Measurements from ENCODE around the gene PSMB7.

PSMB7 gene

DNA sequence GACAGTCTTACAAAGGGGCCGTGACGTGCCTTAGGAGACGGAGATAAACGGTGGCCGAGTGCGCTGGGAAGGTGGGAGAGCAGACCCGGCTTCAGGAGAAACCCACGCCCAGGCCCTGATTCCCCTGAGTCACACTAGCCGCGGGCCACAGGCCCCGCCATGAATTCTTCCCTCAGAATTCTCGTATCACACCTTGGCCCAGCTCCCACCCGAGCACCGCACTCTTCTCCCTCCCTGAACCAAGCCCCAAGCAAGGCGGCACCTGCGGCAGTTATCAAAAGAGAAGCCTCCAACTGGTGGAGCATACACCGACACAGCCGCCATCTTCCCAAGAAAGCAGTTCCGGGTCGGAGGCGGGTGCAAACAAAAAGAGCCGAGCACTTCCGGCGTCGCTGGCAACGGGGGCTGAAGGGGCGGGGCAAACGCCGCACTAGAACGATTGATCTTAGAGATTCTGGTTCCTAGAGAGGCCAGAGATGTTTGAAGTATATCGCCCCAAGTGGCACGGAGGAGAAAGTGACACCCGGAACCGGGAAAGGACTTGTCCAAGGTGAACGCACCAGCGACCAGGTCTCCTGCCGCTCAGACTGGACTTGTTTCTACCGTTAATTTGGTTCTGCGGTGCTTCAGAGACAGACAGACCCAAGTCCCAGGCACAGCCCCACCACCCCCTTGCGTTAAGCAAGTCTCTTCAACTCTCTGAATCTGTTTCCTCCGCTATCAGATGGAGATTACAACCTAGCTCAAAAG is at the start of gene PSMB7:
Gene PSMB7 (minus strand): TSS at position 341 of the 750 bp plus-strand sequence. CDS start 17 bp downstream, at position 324.
- FAIRE-seq: peak; percentile 94

DNA sequence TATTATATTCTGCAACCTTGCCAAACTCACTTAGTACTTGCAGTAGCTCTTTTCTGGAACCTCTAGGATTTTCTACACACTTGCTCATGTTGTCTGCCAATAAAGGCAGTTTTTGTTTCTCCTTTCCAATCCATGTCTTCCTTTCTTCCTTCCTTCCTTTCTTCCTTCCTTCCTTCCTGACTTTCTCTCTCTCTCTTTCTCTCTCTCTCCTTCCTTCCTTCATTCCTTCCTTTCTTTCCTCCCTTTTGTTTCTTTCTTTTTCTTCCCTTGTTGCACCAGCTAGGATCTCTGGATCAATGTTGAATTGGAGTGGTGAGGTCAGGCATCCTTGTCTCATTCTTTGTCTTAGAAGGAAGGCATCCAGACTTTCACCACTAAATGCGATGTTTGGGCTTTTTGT is 47.5 kb upstream of the PSMB7 start:
- FAIRE-seq: no peak

DNA sequence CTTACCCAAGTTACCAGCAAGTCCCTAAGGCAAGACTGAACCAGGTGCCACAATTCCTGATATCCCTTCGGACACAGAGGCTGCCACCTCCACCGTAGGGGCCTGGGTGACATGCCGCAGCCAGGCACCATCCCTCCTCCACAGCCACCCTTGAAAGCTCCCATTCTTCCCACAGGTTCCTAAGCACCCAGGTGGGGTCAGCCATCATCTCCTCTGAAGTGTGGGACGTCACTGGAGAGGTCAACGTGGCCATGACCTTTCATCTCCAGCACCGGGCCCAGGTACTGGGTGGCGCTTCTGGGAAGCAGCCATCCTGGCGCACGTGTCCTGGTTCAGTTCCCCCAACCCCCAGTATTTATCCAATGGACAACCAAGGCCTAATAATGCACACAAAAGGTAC is 43.2 kb upstream of the PSMB7 start:
- FAIRE-seq: no peak

- no peak for FAIRE-seq
Observed at GRCh38 chr9:124457887-124458431, 42.7 kb upstream of the PSMB7 start.

- FAIRE-seq: no peak
Observed at GRCh38 chr9:124457079-124457886, 42.0 kb upstream of the PSMB7 start.

DNA sequence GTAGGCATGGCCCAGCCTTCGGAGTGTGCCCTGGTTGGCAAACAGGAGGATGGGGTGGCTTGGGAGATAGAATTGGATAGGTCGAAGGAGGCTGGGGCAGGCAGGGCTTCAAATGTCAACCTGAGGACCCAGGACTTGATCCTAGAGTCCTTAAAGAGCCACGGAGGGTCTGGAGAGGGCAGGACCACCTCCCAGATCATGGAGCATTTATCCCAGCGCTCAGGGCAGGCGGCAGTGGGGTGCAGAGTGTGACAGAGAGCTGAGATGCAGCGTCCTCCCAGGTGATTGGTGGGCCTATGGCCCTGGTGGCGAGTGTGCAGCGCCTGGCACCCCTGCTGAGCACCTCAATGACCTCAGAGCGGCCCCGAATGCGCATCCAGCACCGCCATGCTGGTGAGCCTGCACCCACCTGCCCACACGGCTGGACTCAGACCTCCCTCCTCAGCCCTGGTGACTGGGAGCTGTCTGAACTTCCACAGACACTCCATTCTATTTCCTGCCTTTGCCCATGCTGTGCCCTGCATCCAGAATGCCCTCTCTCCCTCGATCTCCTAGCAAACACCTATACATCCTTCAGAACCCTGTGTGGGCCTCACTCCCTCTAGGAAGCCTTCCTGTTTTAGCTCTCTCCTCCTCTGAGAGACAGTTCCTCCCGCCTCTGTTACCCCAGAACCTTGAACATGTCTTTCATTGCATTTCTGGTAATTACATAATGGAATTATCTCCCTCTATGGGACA is 41.3 kb upstream of the PSMB7 start:
- FAIRE-seq: no peak

GRCh38 chr9:124455820-124456219 is 40.6 kb upstream of the PSMB7 start:
- FAIRE-seq: no peak

DNA sequence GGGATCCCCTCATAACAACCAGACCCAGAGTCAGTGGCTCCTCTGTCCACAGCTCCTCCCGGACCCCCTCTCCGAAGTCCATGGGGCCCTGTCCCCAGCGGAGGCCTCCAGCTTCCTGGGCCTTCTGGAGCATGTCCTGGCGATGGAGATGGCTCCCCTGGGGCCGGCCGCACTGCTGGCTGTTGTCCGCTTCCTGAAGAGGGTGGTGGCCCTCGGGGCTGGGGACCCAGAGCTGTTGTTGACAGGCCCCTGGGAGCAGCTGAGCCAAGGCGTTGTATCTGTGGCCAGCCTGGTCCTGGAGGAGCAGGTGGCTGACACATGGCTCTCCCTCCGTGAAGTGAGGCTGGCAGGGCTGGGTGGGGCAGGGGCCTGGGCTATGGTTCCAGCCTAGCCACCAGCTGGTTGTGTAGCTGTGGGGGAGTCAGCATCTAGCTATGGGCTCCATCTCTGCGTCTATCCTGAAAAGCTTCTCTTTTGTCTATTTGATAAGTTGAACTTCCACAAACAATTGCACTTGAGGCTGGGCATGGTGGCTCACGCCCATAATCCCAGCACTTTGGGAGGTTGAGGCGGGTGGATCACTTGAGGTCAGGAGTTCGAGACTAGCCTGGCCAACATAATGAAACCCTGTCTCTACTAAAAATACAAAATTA is 39.7 kb upstream of the PSMB7 start:
- FAIRE-seq: no peak

DNA sequence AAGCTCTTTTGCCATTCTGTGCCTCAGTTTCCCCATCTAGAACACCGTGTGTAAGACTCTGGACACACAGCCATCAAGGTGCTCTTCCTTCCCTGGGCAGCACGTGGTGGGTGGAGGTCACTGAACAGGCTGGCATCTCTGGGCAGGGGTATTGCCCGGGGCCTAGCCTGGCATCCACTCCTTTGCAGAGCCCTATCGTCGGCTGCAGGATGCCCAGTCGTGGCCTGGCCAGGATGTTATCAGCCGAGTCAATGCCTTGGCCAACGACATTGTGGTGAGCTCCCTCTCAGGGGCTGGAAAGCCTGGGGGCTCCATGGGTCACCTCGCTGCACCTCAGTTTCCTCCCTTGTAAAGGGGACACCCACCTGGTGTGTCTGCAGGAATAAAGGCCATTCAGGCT is 39.1 kb upstream of the PSMB7 start:
- no peak for FAIRE-seq

- no peak for FAIRE-seq
Observed at GRCh38 chr9:124453586-124454191, 38.4 kb upstream of the PSMB7 start.

GRCh38 chr9:124452841-124453585 is 37.8 kb upstream of the PSMB7 start:
- FAIRE-seq: no peak

DNA sequence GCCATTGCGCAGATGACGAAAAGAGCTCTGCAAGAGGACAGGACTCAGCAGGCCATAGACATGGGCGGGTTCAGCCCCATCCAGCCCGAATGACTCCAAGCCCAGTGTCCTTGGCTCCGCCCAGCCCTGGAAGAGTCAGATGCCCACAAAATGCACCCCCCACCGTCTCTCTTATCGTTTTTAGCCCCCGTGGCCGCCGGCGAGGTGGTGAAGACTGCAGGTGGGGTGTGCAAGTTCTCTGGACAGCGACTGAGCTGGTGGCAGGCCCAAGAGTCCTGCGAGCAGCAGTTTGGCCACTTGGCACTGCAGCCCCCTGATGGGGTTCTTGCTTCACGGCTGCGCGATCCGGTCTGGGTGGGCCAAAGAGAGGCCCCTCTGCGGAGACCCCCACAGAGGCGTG is 37.1 kb upstream of the PSMB7 start:
- FAIRE-seq: no peak

GRCh38 chr9:124450931-124451661 is 35.9 kb upstream of the PSMB7 start:
- no peak for FAIRE-seq

DNA sequence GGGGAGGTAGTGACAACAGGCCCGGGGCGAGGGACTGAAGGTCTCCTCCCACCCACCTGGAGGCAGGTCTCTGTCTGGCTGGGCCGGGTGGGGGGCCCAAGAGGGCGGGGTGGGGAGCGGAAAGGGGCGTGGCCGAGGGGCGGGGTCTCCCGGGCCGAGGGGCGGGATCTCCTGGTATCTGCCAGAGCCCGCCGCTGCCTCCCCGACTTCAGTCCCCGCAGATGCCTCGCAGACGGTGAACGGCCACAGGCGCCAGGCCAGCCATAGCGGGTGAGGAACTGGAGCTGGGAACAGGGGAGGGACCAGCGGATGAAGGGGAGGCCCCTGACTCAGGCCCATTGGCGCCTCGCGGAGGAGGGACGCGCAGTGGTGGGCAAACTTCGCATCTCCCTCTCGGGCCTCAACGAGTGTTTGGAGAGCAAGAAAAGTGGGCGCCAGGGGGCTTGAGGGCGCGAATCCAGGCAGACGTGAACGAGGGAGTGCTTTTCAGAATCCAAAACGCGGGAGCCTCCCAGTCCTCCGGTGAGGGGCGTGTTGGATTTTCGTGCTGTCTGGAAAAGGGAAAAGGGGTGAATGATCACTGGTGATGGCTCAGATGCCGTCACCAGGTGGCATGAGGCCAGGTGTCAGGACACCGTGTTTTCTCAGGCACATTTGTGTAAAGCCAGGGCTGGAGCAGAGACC is 35.1 kb upstream of the PSMB7 start, which contains the start of gene ADGRD2:
Gene ADGRD2 (plus strand): TSS at position 211 of the 684 bp plus-strand sequence. CDS start 1,216 bp downstream, outside the sequence.
- FAIRE-seq: no peak

GRCh38 chr9:124449381-124450151 is 34.3 kb upstream of the PSMB7 start:
- no peak for FAIRE-seq

DNA sequence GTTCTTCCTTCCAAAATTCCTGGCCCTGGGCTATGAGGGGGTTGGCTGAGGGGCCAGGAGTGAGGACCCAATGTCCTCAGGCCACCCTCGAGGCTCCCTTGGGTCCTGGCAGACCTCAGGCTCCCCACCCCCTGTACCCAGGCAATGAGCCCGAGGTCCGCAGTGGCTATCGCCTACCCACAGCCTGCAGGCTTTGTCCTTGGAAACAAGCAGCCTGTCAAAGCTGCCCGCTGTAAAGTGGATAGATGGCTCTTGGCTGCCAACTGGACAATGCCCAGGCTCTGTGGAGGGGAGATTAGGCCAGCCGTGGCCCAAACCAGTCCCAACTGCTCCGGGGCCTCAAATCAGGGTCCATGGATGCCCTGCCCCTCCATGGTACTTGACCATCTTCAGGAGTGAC is 32.8 kb upstream of the PSMB7 start:
- no peak for FAIRE-seq

DNA sequence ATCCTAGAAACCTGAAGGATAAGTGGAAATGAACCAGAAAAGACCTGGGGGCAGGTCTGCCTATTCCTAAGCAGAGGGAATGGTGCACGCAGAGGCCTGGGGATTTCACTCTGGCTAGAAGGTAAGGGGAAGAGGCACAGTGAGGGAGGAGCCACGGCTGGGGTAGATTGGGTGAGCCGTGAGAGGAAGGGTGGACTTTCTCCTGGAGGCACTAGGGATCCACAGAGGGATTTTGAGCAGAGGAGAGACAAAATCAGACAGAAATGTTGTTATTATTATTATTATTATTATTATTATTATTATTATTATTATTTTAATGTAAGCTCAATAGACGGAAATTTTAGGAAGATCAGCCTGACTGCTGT is 32.0 kb upstream of the PSMB7 start:
- FAIRE-seq: no peak

GRCh38 chr9:124444166-124444565 is 28.9 kb upstream of the PSMB7 start:
- no peak for FAIRE-seq

GRCh38 chr9:124443625-124444024 is 28.4 kb upstream of the PSMB7 start:
- FAIRE-seq: no peak
